AG09319 (cell line): ENCODE results near the gene AP5B1.

Experiments used
- DNase-seq: peaks from one replicate; pipeline ENCODE4 v3.0.0-alpha.2; 2010; ENCODE audit warnings: low read depth; ENCODE audit errors: extremely low read depth
- TF ChIP-seq, protein P1 (sequence below): IDR thresholded peaks from 2 replicates; pipeline ENCODE4 v1.5.1; 2011; ENCODE audit warnings: low read depth, mild to moderate bottlenecking, inconsistent platforms, low read length, moderate library complexity

Gene AP5B1

DNA sequence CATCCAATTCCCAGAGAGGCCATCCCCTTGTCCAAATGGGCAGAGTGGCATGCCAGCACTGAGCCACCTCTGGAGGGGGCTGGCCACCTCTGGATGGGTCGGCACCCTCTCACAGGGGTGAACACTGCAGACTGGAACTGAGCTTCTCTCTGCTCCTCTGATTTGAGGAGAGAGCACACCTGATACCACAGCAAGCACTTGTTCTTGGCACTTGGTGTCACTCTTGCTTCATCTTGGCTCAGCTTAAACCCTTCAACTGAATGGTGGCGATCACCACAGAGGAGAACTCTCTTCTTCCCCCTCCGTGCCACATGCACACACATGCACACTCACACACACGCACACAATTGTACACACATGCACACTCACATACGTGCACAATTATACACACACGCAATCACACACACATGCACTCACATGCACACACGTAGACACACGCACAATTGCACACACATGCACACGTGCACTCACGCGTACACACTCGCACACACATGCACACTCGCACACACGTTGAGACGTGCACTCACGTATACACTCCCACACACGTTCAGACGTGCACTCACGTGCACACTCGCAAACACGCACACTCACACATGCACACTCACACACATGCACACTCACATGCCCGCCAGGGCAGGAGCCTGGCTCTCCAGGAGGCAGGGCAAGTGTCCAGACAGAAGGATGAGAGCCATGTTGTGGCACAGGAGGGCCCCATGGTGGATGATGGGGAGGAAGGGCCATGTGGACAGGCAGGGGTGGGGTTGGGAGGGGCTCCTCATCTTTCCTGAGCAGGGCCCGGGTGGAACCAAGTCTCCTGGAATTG lies 29.5 kb upstream of the AP5B1 start:
- DNase-seq, result no peak
- TF ChIP-seq, protein P1, sequence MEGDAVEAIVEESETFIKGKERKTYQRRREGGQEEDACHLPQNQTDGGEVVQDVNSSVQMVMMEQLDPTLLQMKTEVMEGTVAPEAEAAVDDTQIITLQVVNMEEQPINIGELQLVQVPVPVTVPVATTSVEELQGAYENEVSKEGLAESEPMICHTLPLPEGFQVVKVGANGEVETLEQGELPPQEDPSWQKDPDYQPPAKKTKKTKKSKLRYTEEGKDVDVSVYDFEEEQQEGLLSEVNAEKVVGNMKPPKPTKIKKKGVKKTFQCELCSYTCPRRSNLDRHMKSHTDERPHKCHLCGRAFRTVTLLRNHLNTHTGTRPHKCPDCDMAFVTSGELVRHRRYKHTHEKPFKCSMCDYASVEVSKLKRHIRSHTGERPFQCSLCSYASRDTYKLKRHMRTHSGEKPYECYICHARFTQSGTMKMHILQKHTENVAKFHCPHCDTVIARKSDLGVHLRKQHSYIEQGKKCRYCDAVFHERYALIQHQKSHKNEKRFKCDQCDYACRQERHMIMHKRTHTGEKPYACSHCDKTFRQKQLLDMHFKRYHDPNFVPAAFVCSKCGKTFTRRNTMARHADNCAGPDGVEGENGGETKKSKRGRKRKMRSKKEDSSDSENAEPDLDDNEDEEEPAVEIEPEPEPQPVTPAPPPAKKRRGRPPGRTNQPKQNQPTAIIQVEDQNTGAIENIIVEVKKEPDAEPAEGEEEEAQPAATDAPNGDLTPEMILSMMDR, result no peak

DNA sequence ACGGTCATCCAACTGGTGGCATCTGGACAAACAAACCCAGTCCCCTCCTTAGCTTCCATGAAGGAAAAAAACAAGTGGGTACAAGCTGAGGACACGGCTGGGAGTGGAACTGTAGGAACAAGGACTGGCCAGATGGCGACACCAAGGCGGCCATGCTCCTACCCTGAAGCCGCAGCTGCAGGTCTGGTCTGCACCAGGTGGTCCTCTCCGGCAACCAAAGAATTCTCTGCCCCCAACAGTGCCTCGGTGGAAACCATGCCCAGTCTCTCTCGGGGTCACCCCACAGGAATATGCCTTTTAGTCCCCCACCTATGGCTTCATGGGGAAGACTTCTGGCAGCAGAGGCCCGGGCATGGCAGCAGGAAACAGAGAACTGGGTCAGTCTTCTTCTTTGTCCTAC lies 28.7 kb upstream of the AP5B1 start:
- no peak for DNase-seq
- TF ChIP-seq, protein P1, result no peak

DNA sequence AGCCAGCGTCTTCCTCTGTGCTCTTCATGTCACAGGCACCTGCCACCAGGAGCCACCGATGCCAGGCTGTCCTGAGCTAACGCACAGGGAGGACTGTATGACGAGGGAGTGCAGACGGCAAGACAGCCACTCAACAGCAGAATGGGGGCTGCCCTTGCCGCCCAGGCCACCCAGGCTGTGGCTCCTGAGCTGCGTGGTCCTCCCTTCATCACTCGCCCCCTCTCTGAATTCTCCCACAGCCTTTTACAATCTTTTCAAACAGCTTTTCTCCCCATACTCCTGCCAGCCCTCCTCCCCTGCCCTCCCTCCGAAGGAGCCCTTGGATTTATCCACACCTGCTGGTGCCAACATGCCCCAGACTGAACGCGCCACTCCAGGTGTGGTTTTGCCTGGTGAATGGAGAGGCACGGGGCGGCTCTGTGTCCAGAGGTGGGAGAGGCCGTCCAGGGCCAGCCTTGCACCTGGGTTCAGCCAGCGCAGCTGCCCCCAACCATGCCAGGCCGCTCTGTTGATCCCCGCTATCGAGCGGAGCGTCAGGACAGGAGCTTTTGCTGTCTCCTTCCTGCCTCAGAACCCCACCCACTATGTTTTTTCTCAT lies 28.1 kb upstream of the AP5B1 start:
- no peak for DNase-seq
- TF ChIP-seq, protein P1, result no peak

DNA sequence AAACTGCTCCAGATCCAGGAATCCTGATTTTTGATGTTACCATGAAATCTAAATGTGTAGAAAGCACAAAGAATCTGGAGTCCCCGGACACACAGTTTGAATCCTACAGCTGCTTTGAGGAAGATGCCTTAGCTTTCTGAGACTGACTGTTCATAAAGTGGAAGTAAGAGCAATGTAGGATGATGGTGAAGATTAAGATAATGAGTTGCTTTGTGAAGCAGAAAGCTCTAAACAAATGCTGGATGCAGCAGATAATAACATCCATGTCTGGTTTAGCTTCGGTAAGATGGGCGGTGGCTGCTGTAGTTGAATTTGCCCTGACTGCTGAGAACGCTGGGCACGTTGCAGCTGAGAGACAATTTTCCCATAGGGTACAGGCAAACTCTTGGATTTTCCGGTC lies 26.2 kb upstream of the AP5B1 start:
- TF ChIP-seq, protein P1, result no peak
- DNase-seq, result no peak

DNA sequence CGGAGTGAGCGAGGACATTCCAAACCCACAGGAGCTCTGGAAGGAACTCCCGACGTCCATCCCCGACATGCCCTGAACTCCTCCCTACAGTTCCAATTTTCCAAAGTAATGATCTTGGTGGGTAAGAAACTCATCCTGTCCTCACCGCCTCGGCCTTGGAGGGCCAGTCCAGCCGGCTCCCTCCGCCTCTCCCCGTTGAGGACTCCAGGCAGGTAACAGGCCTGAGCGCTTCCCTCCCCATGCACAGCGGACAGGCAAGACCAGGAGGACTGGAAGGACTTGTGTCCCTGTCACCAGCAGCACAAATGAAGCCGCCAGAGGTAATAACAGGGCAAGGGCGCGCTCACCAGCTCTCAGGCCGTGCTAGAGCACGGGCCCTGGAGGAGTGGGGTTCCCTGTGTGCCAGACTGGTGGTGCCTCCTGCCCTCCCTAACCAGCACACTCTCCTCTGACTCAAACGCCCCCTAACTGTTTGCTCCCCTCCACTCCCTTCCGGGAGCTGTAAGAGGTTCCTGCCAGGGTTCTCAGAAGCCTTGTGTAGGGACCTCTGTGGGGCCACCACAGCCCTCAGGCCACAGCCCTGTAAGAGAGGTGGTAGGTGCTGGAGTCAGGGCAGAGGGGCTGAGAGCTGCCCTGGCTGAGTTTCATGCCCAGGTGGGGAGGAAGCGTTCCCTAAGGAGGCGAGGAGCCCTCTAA lies 23.2 kb upstream of the AP5B1 start:
- DNase-seq, result no peak
- TF ChIP-seq, protein P1, result no peak

DNA sequence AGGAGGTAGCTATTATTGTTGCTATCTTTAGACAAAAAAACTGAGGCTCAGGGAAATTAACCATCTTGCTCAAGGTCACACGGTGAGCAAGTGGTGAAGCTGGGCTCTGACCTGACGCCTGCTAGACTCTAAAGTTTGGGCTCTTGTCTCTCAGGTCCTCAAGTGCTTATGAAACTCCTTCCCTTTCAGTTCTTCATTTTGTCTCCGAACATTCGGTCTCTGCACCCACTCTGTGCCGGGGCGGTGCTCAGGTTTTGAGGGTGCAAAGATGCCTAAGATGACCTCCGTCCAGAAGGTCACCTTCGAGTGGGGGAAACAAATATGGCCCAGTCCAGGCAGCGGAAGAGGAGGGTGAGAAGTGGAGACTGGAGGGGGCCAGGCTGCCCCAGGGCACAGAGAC lies 22.1 kb upstream of the AP5B1 start:
- TF ChIP-seq, protein P1, result no peak

More for the DNA sequence above, 22.1 kb upstream of the AP5B1 start:
- DNase-seq, result no peak
